ENCODE measurements around the gene KIF22.
A peak's percentile ranks its signal among the peaks of the same experiment; 100 is the strongest.
"Not testable (repeated sequence)": the region's sequence is repeated elsewhere in the genome, so short reads cannot be mapped to it uniquely, and the experiment has no call there.

KIF22 gene

DNA sequence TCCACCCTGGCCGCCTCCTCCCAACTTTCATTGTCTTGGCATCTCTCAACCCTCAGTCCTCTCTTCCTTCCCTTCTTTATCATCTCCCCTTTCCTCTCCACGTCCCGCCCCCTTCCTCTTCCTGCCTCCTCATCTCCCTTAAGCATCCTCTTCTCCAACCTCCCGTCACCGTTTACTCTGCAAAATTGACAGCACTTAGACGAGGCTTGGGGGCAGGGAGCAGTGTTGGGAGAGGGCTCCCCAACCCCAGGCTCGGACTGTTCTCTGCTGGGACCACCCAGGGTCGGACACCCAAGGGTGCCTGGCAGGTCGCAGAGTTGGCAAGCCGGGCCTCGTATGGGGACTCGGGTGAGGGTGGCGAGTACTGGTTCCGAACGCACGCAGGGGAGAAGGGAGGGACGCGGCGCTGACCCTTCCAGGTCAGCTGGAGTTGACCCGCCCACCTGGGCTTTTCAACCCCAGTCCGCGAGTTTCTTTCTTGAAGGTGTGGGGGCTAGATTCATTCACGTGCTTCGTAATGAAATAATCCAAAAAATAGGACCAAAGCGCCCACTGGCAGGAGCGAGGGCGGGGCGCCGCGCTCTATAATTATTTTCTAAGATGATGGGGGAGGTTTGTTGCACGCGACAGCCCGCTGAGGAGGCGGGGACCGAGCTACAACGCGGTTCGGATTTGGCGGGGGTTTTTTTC, 24.6 kb downstream of the KIF22 start:
- no peak for DNase-seq (ENCODE audit: low read depth)

DNA sequence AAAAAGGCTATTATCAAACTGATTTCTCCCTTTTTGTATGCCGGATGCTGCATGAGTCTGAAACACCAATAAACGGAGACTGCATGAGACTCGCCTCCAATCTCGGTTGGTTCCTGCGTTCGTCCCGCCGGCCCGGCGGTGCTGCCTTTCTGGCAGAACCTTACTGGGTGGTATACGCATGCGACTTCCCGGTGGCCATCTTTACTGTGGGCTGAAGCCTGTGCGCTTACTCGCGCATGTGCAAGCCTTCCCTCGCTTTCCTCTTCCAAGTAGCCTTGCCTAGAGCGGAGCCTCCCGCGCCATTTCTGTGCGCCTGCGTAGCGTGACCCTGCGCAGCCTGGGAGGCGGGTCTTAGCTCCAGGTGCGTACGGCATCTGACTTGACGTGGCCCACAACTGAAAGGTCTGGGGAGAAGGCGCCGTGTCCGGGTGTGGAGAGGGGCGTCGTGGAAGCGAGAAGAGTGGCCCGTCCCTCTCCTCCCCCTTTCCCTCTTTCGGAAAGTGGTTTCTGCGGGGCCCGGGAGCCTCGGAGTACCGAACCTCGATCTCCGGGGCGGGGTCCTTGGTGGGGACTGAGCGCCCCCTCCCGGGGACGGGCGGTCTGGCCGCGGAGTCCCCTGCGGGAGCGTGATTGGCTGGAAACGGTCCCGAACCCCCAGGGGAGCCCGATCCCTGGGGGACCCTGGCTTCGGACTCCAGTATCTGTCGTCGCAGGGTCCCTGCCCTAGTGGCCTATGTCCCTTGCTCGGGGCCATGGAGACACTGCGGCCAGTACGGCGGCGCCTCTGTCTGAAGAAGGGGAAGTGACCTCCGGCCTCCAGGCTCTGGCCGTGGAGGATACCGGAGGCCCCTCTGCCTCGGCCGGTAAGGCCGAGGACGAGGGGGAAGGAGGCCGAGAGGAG, 25.5 kb downstream of the KIF22 start, which contains the start of gene PAGR1:
TSS of gene PAGR1 (plus strand) at position 360 of the 901 bp plus-strand sequence. CDS start at position 734, 374 bp downstream.
- DNase-seq (ENCODE audit: low read depth) = peak; percentile 96

DNA sequence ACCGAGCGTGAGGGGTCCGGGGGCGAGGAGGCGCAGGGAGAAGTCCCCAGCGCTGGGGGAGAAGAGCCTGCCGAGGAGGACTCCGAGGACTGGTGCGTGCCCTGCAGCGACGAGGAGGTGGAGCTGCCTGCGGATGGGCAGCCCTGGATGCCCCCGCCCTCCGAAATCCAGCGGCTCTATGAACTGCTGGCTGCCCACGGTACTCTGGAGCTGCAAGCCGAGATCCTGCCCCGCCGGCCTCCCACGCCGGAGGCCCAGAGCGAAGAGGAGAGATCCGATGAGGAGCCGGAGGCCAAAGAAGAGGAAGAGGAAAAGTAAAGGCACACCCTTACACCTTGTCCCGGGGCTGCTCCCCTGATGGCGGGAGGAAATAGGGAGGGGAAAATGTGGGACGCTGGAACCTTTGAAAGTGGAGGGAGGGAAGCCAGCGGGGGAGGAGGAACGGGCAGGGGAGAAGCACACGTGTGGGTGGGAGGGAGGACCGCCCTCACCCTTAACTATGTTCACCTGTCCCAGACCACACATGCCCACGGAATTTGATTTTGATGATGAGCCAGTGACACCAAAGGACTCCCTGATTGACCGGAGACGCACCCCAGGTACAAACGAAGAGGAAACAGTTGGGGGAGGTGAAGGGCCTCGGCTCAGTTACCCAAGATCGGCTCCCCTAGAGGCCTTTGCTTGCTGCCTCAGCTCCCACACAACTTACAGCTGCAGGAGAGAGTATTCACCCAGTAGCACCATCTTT, 26.3 kb downstream of the KIF22 start:
- no peak for DNase-seq (ENCODE audit: low read depth)

DNA sequence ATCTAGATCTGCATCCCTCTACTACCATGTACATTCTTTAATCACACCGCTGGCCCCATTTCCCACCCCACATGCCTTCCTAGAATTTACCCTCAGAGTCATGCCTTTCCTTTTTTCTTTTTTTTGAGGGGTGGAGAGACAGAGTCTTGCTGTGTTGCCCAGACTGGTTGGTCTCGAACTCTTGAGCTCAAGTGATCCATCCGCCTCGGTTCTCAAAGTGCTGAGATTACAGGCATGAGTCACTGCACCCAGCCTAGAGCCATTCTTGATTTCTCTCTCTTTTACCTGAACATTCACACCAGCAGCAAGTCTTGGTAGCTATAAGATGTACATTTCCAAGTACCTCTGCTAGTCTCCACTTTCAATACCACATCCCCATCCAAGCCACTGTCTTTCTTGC, 27.5 kb downstream of the KIF22 start:
- DNase-seq (ENCODE audit: low read depth) = no peak

DNA sequence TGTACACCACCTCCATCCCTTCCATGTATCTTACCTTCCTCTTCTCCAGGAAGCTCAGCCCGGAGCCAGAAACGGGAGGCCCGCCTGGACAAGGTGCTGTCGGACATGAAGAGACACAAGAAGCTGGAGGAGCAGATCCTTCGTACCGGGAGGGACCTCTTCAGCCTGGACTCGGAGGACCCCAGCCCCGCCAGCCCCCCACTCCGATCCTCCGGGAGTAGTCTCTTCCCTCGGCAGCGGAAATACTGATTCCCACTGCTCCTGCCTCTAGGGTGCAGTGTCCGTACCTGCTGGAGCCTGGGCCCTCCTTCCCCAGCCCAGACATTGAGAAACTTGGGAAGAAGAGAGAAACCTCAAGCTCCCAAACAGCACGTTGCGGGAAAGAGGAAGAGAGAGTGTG, 29.0 kb downstream of the KIF22 start:
- DNase-seq (ENCODE audit: low read depth) = no peak

DNA sequence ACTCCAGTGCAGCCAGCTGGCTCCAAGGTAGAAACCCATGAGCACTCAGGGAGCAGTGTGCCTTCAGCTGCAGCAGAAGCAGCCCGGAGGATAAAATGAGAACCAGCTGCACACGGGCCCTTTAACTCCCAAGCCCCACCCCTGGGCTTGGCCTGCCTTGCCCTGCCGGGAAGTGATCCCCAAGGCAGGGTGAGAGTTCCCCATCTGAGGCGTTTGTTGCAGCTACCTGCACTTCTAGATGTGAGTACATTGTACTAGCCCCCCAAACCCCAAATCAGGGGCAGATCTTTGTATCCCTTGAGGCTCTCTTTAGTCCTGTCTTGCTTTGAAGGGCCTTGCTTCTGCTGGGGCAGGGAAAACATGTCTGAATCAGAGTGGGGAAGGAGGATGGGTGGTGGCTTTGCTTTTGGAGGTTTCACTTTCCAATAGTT, 29.7 kb downstream of the KIF22 start, which contains the start of gene MVP:
TSS of gene MVP (plus strand) at position 192 of the 431 bp plus-strand sequence. CDS start 10,088 bp downstream, outside the sequence.
- no peak for DNase-seq (ENCODE audit: low read depth)

DNA sequence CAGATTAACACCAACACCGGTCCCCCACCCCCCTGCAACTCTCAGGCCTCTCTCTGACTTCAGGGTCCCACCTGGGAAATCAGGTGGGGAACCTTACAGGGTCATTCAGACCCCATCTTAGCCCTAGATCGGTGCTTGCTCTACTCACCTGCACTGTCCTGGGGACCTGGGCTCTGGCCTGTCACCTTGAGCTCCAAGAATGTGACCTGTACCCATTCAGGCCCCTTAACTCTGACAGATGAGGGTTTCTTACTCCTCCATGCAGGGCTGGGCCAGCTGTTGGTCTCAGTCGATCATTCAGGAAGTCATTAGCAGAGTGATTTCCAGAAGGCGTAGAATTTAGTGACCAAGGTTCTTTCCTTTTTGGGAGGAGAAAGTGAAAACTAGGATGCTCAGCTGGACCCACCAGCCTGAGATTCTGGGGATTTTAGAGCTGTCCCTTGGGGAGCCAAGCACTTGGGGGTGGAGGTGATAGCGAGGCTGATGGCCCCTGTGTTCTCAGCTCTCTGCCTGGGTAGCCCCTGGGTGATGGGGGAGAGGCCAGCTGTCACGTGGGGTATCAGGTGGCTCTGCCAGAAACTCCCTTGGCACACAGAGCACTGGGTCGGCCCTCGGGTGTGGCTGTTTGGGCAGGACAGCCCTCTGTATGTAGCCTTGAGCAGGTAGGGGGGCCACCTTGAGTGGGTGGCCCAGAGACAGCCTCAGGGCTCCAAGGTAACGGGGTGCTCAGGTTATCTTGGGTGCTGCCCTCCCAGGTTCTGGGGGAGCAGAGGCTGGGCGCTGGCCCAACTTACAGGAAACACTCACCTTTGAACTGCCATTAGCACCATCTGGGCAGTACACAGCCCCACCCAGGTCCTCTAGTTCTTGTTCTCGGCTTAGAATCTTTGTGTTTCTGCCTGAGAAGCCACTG, 30.4 kb downstream of the KIF22 start:
- DNase-seq (ENCODE audit: low read depth) = no peak

DNA sequence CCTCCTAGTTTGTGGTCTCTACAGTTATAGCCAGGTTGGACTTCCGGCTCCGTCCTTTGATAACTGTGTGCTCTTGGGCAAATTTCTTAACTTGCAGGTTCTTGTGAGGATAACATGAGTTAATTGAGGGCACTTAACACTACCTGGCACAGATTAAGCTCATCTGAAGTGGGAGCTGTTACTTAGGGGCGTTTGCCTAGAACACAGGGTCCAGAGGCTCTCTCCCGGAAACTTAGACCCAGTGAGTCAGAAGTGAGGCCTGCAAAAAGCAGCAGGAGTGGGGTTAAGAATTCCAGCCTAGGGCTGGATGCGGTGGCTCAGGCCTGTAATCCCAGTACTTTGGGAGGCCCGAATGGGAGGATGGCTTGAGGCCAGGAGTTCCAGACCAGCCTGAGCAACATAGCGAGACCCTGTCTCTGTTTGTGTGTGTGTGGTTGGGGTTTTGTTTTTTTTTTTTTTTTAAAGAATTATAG, 31.1 kb downstream of the KIF22 start:
- no peak for DNase-seq (ENCODE audit: low read depth)

DNA sequence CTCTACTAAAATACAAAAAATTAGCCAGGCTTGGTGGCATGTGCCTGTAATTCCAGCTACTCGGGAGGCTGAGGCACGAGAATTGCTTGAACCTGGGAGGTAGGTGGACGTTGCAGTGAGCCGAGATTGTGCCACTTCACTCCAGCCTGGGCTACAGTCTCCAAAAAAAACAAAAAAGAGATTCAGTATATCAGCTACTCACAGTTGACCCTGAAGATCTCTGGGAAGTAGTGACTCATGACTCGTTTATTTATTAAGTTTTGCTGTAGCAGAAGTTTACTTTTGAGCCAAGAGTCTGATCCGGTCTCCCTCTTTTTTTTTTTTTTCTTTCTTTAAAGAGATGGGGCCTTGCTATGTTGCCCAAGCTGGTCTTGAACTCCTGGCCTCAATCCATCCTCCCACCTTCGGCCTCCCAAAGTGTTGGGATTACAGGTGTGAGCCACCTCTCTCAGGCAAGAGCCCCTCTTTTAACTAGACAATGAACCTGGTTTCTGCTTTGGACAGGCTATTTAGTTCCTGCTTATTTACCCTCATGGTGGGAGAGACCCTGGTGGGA, 34.1 kb downstream of the KIF22 start:
- DNase-seq (ENCODE audit: low read depth) = no peak

DNA sequence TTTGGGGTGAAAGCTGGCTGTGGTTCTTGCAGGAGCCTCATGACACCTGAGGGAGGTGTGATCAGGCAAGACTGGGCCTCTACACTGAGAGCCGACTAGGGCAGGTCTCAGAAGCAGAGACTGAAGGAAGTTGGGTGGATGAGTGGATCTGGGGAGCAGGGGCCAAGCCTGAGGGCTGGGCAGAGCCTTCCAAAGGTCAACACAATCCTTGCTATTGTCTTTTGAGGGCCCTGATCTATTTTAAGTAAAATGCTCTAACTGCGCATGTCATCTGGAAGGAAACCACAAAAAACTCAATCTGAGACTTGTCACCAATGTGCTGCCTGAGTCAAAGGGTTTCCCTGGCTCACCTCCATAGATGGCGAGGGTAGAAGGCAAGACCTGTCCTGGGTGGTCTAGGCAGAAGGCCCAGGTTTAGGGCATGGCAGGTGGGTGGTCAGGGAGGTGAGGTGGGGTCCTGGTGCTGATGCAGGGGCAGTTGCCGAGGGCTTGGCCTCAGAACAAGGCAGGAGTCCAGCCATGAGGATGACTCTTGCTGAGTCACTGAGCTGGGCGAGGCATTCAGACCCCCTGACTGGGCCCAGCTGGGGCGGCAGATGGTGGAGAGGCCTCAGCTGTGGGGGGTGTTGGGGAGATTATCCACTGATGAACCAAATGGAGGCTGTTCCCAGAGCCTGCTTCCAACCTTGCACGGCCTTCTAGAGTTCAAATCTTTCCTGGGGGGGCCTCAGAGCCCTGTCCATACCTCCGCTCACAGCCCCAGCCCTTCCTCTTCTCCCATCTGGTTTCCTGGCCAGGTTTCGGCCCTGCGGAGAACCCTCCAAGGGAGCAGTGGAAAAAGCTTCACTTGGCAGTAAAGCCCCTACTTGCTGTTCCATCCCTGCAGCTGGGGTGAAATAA, 34.8 kb downstream of the KIF22 start:
- DNase-seq (ENCODE audit: low read depth) = no peak

DNA sequence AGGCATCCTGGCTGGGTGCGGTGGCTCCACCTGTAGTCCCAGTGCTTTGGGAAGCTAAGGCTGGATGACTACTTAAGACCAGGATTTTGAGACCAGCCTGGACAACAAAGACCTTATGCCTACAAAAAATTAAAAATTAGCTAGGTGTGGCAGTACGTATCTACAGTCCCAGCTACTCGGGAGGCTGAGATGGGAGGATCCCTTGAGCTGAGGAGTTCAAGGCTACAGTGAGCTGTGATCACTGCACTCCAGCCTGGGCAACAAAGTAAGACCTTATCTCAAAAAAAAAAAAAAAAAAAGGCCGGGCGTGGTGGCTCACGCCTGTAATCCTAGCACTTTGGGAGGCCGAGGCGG, 35.8 kb downstream of the KIF22 start:
- no peak for DNase-seq (ENCODE audit: low read depth)

DNA sequence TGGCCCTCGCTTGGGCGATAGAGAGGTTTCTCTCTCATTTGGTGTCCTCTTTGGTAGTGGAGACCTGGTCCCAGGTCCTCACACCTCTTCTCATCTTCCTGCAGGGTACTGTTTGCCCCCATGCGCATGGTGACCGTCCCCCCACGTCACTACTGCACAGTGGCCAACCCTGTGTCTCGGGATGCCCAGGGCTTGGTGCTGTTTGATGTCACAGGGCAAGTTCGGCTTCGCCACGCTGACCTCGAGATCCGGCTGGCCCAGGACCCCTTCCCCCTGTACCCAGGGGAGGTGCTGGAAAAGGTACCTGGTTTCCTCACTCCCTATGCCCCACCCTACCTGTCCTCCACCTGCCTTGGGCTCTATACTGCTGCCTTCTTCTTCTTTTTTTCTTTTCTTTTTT, 40.2 kb downstream of the KIF22 start:
- no peak for DNase-seq (ENCODE audit: low read depth)

DNA sequence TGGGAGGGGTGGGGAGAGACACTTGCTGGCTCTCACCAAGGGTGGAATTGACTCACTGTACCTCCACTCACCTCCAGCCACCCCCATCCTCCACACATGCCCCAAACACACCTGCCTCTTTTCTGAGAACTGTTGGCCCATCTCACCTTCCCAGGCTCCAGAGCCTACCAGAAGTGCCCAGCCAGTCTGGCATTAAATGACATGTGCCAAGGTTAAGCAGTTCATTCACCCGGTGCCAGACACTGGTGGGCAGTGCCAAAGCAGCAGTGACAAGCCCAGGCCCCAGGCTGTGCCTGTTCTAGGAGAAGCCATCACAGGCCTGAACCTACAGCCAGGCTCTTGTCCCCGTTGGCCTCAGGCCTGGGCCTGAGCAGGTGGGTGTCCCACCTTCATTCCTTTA, 40.9 kb downstream of the KIF22 start:
- no peak for DNase-seq (ENCODE audit: low read depth)

DNA sequence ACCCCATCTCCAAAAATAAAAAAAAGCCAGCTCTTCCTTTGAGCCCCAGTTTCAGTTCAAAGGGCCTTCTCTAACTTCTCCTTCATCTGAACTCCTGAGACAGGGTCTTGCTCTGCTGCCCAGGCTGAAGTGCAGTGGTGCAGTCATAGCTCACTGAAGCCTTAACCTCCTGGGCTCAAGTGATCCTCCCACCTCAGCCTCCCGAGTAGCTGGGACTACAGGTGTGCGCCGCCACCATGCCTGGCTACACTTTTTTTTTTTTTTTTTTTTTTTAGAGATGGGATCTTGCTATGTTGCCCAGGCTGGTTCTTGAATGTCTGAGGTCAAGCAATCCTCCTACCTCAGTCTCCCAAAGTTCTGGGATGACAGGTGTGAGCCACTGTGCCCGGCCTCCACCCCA, 42.7 kb downstream of the KIF22 start:
- DNase-seq (ENCODE audit: low read depth) = not testable (repeated sequence)

DNA sequence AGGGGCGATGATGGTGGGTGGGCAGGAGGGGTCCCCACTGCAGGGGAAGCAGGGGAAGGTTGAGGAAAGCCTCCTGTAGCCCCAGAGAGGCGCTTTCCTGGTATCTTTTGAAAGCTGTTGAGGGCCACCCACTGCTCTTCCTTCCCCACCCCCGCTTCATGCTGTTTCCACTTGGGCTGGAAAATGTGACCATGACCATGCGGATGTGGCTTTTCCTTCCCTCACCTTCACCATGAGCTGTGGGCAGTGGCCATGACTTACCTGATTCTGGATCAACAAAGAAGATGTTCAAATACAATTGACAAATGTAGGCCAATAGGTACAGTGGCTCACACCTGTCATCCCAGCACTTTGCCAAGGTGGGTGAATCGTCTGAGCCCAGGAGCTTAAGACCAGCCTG, 43.5 kb downstream of the KIF22 start:
- no peak for DNase-seq (ENCODE audit: low read depth)

DNA sequence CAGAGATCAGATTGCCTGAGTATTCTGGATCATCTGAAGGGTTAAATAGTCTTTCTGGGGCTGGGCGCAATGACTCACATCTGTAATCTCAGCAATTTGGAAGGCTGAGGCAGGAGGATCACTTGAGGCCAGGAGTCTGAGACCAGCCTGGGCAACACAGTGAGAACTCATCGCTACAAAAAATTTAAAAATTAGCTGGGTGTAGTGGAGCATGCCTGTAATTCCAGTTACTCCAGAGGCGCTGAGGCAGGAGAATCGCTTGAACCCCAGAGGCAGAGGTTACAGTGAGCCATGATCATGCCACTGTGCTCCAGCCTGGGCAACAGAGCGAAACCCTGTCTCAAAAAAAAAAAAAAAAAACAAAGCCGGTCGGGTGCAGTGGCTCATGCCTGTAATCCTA, 45.4 kb downstream of the KIF22 start:
- no peak for DNase-seq (ENCODE audit: low read depth)

DNA sequence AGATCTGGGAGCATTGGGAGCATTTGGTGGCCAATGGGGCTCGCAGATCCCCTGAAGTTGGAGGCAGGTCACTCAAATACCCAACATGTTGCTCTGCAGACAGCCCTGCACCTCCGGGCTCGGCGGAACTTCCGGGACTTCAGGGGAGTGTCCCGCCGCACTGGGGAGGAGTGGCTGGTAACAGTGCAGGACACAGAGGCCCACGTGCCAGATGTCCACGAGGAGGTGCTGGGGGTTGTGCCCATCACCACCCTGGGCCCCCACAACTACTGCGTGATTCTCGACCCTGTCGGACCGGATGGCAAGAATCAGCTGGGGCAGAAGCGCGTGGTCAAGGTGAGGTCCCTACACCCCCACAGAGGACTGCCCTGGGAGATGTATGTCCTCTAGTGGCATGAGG, 46.1 kb downstream of the KIF22 start:
- no peak for DNase-seq (ENCODE audit: low read depth)

DNA sequence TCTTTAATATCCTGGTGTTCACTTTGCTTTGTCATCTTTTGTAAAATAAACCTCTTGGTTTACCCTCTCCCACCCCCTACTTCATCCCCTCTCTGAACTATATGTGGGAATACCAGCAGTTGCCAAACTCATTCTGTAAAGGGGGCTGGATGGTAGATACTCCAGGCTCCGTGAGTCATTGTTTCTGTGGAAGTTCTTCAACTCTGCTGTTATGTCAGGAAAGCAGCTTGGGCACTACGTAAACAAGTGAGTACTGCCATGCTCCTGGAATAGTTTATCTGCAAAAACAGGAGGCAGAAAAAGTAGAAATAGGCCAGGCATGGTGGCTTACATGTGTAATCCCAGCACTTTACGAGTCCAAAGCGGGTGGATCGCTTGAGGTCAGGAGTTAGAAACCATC, 47.3 kb downstream of the KIF22 start:
- no peak for DNase-seq (ENCODE audit: low read depth)

DNA sequence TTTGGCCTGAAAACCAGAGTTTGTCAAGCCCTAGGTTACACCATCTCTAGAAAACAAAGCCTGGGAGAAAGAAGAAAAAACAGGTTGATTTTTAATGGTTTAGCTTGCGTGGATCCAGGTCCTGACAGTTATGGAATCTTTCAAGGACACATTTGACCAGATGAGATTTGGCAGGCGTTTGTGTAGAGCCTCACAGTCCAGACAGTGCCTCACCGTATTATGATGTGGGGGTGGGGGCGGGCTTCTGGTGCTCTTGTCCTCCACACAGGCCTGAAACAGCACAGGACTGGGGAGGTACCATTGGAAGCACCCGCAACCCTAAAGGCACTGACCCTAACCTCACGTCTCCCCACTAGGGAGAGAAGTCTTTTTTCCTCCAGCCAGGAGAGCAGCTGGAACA, 49.3 kb downstream of the KIF22 start:
- DNase-seq (ENCODE audit: low read depth) = no peak

DNA sequence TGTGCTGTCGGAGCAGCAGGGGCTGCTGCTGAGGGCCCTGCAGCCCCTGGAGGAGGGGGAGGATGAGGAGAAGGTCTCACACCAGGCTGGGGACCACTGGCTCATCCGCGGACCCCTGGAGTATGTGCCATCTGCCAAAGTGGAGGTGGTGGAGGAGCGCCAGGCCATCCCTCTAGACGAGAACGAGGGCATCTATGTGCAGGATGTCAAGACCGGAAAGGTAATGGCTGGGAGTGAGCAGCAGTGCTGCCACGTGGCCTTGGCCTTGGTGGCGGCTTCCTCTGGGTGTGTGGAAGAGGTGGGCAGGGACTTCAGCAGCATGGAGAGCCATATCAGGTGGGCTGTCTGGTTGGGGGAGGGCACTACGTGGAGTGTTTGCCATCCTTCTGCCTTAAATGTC, 49.7 kb downstream of the KIF22 start:
- no peak for DNase-seq (ENCODE audit: low read depth)

Measured in activated gamma-delta T cell treated with anti-CD3 and anti-CD28 coated beads, Interleukin-2, amount 50 U/mL, for 16 hours (primary cell).